ENCODE measurements around the gene SERP2.

The SERP2 gene

DNA sequence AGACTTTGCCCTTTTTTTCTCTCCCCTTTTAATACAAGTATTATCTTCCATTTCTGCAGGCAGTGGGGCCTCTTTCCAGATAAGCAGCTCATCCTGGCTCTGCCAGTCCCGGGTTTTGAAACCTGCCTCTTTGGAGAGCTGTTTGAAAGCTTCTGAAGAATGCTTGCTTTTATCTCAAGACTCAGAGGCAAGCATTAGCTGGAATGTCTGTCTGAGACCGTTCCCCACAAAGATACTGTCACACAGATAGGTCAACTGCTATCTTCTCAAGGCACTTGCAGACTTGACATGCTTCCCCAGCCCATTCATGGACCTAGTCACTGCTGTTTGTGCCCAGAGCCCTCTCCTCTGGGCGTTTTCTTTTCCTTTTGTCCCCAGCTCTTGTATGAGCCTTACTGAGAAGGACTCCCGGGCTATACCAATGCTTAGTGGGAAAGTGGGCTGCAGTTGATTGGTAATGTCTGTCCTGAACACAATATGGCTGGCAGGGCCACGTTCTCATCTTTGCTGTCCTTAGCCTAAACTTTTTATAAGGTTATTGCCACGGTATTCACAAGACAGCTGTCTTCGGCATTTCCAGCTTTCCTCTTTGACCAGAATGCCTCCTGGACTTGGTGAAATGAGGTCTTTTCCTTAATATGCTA is 13.4 kb downstream of the SERP2 start:
- in situ Hi-C loops (cut with MboI; ENCODE audit: low sequenced_read_pairs) = no loop called here

DNA sequence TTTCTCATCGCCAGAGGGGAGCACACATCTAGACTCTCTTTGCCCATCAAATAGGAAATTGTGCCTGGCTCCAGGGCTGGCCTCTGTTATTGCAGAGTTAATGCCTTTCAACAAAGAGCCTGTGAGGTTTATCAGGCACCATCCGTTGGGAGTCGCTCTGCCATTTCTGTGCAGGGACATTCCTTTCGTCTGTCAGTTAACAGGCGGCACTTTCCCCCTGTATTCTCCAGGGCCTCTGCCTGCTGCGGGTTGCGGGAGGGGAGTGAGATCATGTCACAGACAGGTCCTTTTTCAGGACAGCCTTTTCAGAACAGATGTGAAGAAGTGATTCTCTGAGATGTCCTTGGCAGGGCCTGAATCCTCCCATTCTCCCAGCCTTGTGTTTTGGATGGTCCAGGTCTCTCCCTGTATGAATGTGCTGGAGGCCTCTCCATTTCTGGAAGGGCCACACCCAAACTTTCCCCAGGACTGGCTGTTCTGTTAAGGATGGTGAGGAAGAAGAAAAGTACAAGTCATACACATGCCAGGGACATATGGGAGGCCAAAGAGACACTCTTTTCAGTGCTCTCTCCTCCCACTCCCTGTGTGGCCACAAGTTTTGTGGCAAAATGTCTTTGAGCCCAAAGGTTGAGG is 14.9 kb downstream of the SERP2 start:
- in situ Hi-C loops (cut with MboI; ENCODE audit: low sequenced_read_pairs) = no loop called here

DNA sequence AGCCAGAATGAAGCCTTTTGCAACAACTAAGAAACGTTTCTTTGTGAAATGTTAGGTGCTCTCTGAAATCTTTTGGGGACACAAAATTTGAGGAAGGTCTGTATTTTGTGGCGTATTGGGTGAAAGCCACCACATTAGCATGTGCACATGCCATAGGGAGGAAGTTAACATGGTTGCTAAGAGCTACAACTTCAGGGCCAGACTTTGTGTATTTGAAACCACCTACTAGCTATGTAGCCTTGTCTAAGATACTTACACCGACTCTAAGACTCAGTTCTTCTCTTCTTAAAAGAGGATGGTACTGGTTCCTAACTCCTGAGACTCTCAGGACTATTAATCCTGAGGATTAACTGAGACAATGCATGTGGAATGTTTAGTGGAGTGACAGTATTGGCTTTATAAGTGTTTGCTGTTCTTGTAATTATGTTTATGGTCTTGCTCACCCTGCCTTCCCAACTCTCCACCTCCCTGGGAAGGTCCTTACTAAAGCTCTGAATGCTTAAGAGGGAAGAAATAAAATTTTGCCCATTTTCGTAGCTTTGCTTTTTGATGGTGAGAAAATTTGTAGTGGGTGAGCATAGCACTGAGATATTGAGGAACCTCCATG is 15.5 kb downstream of the SERP2 start:
- in situ Hi-C loops (cut with MboI; ENCODE audit: low sequenced_read_pairs) = no loop called here

DNA sequence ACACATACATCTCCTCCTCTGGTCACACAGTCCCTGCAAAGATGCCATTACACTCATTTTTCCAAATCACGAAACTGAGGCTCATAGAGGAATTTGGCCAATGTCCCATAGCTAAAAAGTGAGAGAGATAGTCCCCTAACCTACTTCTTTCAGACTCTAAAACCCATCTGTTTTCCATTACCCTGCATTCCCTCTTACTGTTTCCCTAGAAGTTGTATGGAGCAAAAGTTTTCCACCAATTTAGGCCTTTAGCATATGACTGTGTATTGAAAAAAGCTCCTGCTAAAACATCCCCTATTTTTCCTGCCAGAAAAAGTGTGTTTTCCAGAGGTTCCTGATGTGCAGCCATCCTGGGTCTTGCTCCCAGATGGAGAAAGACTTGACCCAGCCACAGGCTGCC is 16.3 kb downstream of the SERP2 start:
- in situ Hi-C loops (cut with MboI; ENCODE audit: low sequenced_read_pairs) = no loop called here

DNA sequence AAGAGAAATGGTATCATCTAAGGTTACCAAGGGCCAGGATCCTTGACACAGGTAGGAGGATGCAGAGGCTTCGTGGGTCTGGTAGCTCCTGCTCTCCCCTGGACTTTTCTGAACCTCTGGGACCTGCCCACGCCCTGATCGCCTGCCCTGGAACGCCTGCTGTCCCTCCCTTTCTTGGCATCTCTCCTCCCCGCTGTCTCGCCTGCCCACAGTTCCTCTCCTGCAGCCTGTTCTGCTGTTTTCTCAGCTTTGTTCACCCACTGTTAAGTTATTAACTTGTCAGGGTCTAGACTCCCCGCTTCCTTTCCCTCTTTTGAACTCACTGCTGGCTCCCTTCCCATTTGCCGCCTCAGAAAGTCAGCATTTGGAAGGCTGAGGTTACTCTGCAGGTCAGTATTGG is 19.8 kb downstream of the SERP2 start:
- in situ Hi-C loops (cut with MboI; ENCODE audit: low sequenced_read_pairs) = no loop called here

DNA sequence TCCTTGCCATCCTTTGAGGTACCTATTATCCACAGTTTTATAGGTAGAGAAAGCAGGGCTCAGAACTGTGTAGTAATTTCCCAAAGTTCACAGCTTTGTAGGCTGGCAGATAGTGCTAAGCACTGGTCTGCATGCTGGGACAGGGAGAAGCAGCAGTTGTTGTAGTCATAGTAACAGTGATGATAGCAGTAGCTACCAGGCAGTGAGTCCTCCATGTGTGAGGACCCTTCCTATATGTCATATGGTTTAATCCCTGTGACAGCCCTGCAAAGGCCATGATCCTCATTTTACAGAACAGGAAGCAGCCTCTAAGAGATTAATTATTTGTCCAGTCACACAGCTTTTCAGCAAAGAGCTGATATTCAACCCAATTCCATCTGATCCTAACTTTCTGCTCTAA is 21.0 kb downstream of the SERP2 start:
- in situ Hi-C loops (cut with MboI; ENCODE audit: low sequenced_read_pairs) = no loop called here

DNA sequence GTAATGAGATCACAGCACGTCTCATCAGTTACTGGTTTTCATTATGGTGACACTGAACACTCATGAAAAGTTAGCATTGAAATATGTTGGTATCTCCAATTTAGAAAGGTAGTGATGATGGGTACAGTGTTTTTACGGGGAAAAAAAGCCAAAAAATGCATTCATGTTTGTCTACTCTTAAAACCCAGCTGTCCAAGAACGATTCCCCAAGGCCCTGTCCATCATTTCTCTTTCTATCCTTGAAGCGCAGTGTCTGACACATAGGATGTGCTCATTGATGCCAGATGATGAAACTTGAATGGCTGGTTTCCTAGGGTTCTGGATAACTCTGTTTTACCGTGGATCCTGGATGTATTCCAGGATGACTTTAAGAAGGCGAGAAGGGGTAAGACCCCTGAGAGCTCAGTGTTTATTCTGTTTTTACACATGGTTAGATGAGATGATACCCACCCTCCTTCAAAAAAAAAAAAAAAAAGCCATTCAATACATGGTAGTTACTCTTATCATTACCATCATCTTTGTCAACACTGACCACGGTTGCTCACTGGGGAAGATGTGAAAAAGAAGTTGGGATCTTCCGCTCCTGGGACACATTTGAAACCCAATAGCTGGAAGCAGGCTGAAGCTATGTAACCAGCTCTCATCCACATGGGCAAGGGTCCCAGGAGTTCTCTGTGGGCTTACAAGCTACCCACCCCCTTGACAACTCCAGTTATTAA is 22.5 kb downstream of the SERP2 start:
- in situ Hi-C loops (cut with MboI; ENCODE audit: low sequenced_read_pairs) = no loop called here

DNA sequence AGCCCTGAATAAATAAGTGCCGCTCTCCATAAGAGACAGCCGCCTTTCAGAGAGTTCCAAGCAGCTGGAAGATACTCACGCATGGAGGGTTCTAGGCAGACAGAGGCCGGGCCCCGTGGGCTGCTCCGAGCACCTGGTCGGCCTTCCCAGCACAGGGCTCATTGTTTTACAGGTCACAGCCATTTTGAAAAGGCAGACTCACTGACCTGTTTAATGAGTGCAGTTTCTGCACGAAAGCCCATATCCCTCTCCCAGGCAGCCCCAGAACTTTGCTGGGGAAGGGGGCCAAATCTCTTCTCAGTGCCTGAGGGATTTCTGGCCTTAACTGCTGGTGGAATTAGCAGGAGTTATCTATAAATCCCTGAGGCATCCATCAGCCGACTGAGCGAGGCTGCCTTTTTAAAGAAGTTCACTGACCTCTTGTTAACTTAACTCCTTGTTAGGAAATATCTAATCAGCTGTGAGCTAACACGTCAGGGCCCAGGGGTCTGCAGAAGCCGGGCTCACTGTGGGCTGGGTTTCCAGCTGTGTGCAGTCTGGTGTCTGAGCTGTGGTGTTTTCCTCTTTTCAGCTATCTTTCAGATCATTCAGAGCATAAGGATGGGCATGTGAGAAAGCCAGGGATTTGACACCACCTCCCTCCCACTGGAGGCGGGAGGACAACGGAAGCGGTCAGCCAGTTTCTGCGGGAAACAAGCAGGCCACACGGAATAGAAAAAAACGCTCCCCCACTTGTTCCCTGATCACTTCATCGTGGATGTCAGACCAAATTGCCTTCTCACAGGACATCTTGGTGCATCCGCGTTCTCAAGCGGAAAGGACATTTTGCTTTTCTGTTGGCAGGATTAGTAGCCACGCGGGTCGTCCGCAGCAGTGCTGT is 23.3 kb downstream of the SERP2 start:
- in situ Hi-C loops (cut with MboI; ENCODE audit: low sequenced_read_pairs) = no loop called here

DNA sequence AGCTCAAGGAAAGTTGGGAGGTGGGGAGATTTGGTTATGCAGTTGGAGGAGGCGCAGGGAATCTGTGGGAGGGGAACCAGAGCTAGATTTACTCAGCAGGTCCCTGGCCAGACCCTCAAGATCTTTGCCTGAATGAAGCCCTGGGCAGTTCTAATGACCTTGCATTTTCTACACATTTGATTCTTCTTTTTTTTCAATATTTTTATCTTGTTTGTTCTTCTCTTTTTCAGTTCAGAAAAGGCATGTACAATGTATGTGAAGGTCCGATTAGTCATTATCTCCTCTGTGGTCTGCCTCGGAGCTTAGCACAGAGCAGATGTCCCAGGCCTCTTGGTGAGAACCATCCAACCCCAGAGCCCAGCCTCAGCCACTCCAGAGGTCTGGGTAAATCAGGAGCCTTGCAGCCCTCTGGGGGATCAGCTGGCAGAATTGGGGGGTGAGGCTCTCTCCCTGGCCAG is 24.2 kb downstream of the SERP2 start:
- in situ Hi-C loops (cut with MboI; ENCODE audit: low sequenced_read_pairs) = no loop called here

DNA sequence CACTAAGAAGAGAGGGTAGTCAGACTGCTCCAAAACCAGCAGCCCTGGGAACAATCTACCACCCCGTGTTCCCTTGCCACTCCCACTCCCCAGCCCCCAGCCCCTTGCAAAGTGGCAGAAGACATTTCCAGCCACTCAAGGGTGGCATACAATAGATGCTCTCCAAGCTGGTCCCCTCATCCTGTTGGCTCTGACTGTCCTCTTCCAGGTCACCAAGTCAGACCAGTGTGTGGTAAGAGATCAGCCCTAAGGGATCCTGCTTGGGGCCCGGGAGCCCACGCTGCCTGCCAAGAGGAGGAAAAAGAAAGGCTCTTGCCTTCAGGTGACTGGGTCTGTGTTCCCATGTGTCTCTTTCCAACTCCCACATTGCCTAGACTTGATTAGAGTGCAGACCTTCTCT is 25.0 kb downstream of the SERP2 start:
- in situ Hi-C loops (cut with MboI; ENCODE audit: low sequenced_read_pairs) = no loop called here

DNA sequence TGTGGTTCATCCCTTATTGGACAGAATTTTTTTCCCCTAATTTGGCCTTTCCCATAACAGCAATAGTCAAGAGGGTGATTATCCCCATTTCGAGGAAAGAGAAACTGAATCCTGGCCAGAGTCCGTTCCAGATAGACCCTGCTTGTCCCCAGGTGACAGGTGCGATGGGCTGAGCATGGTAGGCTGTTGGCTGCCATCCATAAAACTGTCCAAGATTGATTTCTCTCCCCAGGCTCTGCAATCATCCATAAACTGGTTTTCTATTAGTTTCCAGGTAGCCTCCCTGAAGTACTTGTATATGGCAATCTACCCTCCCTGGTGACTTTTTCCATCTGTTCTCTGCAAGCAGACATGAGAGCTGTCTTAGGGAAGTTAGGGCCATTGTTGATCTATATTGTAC is 25.4 kb downstream of the SERP2 start:
- in situ Hi-C loops (cut with MboI; ENCODE audit: low sequenced_read_pairs) = no loop called here

DNA sequence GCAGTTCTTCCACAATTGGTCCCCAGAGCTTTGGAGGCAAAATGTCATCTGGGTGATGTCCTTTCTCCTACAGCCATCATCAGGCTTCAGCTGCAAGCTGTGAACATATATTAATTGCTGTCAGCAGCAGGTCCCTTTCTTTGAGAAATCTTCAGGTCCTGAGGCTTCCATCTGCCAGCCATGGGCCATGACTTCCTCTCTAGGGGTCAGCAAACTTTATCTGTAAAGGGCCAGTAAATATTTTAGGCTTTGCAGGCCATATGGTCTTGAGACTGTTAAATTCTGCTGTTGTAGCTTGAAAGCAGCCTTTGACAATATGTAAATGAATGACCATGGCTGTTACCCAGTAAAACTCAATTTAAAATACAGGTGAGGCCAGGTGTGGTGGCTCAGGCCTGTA is 27.1 kb downstream of the SERP2 start:
- in situ Hi-C loops (cut with MboI; ENCODE audit: low sequenced_read_pairs) = no loop called here

DNA sequence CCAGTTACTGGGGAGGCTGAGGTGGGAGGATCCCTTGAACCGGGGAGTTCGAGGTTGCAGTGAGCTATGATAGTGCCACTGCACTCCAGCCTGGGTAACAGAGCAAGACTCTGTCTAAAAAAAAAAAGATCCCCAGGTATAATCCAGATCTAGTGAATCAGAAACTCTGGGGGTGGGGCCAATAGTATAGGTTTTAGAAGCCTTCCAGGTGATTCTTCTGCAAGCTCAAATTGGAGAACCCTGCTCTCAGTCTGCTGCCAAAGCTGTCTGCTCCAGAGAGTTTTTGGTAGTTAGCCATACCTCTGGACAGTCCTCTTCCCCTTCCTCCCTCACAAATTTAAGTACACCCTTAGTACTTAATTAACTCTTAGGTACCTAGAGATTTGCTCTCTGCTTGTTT is 28.0 kb downstream of the SERP2 start:
- in situ Hi-C loops (cut with MboI; ENCODE audit: low sequenced_read_pairs) = no loop called here

DNA sequence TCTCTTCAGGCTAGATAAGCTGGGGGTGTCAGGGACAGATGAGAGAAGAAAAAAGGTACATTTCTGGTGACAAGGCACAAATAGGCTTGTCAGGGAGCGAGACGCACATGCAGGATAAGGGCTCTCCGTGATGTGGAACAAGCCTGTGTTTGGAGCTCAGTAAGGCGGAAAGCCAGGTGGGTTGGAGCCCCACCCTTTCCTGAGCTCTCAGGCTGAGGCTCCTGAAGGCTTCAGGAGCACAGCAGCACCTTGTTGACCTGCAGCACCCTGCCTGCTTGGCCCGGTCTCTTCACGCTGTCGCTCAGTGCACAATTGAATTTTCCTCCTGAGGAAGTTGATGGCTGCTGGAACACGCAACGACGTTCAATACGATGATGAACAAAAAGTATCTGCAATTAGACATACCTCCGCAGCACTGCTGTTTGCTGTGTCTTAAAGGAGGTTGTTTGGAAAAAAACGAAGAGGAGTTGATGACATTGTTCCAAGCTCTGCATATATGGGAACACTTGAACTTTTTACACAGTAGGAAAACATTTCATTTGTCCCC is 29.3 kb downstream of the SERP2 start:
- in situ Hi-C loops (cut with MboI; ENCODE audit: low sequenced_read_pairs) = no loop called here

DNA sequence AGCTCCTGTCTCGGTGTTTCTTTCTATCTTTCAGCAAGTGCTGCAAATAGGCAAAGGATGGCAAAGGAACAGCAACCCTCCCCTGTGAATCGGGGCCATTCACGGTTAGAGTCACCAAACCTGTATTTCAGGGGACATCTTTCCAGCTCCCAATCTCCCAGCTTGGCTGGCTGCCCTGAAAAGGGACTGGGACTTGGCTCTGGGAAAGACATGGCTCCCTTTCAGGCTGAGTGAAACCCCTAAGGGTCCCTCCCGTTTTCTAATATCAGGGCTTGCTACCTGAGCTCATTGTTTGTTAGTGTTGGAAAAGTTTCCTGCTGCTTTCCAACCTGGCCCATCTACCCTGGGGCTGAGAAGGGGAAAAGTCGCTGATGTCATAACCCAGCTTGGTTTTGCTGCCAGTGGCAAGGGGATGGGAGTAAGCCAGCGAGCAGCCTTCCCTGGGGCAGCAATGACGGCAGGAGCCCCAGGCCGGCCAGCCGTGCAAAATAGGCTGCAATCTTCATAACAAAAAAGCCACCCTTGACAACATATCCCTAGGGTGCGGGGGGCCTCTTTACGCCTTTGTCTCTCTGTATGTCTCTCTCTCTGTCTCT is 29.9 kb downstream of the SERP2 start:
- in situ Hi-C loops (cut with MboI; ENCODE audit: low sequenced_read_pairs) = no loop called here

DNA sequence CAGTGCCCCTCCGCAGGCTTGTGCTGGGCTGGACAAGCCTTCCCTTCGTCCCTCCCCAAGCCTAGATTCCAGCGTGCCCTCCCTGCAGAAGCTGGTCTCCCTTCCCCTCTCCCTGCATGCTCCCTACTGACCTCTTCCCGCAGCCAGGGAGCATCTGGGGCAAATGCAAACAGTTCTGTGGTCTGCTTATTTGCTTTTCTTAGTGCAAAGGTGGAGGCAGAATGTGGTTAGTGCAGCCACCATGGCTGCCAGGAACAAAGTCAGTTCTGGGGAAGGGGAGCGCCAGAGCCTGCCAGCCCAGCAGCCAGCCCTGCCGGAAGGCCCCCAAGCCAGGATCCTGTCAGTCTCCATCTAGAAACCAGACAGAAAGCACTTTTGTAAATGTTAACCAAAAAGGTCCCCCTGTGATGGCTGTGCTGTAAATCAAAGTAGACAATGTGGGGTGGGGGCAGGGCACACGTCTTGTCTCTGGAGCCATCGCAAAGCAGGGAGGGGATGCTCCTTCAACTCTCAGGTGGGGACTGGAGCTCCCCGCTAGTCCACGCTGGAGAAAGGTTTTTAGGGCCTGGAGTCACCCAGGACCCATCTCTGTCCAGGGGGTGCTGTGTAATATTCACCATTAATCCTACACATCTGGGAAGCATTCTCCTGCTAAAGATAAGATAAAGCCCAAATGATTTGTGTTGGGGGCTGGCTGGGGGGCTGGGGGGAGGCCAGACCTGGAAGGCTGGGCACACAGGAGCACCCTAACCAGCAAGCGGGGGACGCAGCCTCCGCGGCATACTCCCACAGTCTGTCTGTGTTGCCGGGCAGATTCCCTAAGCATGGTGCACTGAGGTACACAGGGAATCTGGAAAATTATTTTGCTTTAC is 30.9 kb downstream of the SERP2 start:
- in situ Hi-C loops (cut with MboI; ENCODE audit: low sequenced_read_pairs) = no loop called here

DNA sequence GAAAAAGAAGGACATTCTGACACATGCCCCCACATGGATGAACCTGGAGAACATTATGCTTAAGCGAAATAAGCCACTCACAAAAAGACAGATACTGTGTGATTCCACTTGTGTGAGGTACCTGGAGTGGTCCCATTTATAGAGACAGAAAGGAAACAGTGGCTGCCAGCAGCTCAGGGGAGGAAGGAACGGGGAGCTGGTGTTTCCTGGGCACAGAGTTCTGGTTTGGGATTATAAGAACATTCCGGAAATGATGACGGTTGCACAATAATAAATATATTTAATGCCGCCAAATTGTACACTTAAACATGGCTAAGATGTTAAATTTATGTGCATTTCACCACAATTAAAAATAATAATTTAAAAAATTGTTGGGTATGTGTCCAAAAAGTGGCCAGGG is 33.0 kb downstream of the SERP2 start:
- in situ Hi-C loops (cut with MboI; ENCODE audit: low sequenced_read_pairs) = no loop called here

DNA sequence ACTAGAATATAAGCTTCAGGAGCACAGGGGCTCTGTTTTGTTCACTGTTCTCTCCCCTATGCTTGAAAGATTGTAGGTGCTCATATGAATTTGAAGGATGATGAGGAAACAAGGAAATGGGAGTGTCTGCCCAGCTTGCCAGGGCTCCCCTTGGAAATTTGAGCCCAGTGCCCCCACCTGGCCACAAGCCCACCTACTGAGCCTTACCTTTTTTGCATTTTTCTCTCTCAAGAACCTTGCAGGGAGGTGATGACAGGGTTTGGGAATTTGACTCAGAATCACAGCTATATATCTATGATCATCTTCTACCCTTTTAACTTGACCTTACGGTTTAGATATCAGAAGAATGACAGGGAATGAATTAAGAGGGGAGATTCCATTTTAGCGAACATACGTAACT is 33.8 kb downstream of the SERP2 start:
- in situ Hi-C loops (cut with MboI; ENCODE audit: low sequenced_read_pairs) = no loop called here

DNA sequence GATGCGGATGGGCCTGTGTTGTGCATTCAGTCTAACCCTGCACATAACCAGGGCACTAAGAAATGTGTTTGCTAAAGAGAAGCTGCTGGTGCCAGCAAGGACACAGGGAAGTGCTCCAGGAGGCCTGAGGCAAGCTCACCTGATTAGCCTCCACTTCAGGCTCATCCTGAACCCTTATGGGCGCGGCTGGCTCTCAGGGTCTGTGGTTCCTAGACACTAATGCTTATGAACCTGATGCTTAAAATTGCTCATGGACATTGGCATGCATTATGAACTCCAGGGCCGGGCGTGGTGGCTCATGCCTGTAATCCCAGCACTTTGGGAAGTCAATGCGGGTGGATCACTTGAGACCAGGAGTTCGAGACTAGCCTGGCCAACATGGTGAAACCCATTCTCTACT is 34.3 kb downstream of the SERP2 start:
- in situ Hi-C loops (cut with MboI; ENCODE audit: low sequenced_read_pairs) = no loop called here
